GM18507 (cell line): ENCODE measurements around the gene PPP1R11.
A peak's percentile ranks its signal among the peaks of the same experiment; 100 is the strongest.

Experiments
- DNase-seq: peaks from one replicate; pipeline ENCODE4 v3.0.0; 2011; ENCODE audit warnings: low read depth; ENCODE audit not compliant: insufficient read length; ENCODE audit errors: extremely low spot score
- FAIRE-seq: peaks from 2 replicates; lab custom pipeline; 2011; peaks lifted over from hg19 to GRCh38; lab: Jason Lieb, UNC

PPP1R11 gene

DNA sequence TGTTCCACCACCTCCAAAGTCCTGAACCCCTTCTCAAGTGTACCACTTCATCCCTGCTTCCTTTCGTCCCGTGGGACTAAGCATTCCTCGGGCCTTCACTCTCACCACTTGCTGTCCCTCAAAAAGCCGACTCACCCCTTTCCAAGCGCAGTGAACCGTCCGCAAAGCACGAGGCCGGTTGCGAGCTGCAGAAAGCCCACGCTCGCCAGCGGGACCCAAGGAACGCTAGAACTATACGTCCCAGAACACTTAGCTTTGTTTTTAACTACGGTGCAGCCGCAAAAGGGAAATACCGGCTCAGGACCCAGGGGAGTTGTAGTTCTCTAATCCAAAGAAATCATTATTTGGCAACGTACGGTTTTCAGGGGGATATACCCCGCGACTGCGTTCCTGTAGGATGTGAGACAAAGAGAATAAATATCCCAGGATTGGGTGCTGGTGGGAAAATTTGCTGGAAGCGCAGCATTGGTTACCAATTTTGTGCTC, 6.3 kb upstream of the PPP1R11 start:
- DNase-seq, result no peak
- FAIRE-seq, result no peak

DNA sequence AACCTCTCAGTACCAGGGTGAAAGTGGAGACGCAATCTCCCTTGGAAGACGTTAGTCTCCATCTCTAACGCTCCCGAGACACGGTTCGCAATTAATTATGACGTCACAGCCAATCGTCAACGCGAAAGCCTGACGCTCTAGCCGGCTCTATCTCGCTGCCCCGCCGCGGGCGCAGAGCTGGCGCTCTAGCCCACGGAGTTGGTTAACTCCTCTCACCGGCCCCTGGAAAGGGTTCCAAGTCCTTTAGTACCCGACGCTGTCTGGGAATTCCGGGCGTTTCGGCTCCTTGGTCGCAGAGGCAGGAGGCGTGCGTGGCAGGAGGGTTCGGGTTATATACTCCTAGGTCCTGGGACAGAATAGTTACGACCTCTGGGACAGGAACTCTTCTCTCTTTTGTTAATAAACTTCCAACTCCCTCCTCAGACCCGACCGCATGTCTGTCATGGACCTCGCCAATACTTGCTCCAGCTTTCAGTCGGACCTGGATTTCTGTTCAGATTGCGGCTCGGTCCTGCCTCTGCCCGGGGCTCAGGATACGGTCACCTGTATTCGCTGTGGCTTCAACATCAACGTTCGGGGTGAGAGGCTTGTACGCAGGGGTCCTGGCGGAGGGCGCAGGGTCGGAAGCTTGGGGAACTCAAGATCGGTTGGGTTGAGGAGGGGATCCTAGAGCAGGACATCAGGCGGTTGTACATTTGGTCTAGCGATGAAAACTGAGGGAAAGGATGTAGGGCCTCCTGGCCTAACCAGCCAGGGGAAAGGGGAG, 5.7 kb upstream of the PPP1R11 start, which contains the start of gene POLR1H:
TSS of gene POLR1H (plus strand) at position 174 of the 766 bp plus-strand sequence. CDS start at position 434, 260 bp downstream.
- DNase-seq, result peak; percentile 80
- FAIRE-seq, result peak; percentile 94

DNA sequence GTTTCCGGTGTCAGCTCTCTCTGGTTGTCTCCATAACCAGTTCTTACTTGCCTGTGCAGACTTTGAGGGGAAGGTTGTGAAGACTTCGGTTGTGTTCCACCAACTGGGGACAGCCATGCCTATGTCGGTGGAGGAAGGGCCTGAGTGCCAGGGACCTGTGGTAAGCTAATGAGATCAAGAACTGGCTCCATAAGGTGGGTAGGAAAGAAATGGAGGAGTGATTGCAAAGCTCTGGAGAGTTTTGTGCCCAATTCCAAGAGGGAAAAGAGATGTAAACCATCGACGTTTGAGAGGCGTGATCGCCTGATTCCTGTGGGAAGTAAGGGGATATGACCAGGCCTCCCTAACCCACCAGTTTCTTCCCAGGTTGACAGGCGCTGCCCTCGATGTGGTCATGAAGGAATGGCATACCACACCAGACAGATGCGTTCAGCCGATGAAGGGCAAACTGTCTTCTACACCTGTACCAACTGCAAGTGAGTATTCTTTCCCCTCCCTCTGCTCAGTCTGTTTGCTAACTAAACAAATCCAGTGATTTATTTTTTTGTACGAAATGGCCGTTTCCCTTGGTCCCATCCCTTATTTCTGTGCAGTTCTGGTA, 5.0 kb upstream of the PPP1R11 start:
- no peak for DNase-seq
- peak; percentile 68 for FAIRE-seq

GRCh38 chr6:30062471-30063178, 4.4 kb upstream of the PPP1R11 start:
- FAIRE-seq (no peak), DNase-seq (no peak)

DNA sequence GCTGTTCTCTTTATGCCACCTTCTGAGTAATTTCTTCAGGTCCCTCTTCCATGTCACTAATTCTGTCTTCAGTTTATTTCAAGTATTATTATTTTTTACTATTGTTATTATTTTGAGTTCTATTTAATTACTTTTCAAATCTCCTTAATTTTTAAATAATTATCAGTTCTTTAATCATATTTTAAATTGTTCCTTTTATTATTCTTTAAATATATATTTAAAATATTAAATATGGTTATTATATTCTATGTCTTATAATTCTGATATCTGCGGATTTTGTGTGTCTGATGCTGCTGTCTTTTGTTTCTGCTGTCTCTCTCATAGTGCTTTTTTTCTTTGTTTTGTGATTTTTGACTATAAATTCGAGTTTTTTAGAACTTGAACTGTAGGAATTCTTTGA, 3.7 kb upstream of the PPP1R11 start:
- no peak for DNase-seq
- FAIRE-seq, result no peak

DNA sequence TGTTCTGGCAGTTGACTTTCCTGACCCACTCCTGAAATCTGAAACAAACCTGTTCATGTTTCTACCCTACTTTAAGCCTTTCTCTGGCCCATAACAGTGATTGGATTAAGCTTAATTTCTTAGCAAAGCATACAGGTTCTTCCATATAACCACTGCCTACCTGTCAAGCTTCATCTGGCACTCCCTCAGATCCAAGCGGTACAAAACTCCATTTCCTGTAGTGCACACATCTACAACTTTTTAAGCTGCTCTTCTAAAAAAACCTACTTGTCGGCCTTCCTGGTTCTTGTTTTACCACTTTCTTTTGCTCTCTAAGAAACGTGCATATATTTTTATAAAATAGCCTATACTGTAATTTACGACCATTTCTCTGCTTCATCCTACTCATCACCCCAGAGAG, 916 bp upstream of the PPP1R11 start:
- no peak for FAIRE-seq

DNA sequence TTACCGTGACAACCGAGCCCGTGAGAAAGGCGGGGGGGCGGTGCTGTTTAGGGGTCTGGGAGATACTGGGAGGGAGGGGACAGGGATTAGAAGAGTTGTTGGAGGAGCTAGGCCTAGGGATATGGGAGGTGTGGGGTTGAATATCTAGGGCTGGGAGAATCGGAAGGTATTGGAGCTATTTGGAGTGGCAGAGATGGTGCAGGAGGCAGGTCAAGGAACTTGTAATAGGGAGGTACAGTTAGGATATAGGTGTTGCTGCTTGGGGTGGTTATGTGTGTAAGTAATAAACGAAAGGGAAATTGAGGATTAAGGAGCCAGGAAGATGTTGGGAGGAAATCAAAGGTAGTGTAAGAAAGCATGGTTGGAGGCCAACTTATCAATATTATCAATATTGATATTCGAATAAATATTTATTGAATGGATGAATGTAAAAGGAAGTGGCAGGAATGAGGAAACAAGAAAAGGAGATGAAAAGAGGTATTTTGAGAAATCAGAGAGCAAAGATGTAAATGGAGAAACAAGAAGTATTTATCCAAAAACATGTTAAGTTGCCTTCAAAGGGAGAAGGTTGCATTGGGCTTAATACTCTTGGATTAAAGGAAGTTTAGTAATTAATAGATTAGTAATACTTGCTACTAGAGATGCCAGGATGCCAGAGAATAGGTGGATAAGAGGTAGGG, 602 bp downstream of the PPP1R11 start:
- DNase-seq, result no peak
- no peak for FAIRE-seq

More for the DNA sequence above, 916 bp upstream of the PPP1R11 start:
- no peak for DNase-seq

DNA sequence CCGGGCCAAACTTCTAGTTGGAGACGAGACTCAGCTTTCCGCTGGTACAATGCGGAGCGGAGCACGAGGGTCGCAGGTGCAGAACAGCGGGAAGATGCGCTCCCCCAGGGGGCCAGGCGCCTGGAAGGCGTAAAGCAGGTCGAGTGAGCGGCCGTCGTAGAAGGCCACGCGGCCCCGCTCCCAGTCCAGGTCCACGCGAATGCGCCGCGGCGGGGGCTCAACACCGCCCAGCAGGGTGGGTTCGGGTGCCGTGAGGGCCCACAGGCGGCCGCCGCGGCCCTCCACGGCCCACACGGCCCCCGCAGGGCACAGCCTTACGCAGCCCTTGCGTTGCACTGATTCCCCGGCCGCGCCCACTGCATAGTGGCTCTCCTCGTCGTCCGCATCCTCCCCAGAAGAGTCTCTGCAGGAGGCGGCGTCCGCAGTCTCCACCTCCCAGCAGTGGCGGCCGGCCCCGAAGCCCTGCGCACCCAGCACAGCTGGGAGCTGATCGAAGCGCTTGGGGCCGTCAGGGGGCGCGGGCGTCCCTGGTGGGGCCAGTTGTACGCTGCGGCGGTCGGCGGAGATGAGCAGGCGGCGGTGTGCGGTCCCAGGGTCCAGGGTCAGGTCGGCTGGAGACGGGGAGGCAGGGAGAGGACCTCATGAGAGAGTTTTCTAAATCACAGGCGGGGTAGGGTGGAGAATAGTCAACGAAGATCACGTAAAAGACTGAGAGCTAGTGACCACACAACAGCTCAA, 4.3 kb downstream of the PPP1R11 start:
- FAIRE-seq (no peak), DNase-seq (no peak)

GRCh38 chr6:30071858-30072257, 4.9 kb downstream of the PPP1R11 start:
- FAIRE-seq (no peak), DNase-seq (no peak)

GRCh38 chr6:30073489-30074235, 6.7 kb downstream of the PPP1R11 start:
- FAIRE-seq (no peak), DNase-seq (no peak)

- FAIRE-seq, result no peak
- no peak for DNase-seq
Measured at GRCh38 chr6:30074331-30075093, 7.5 kb downstream of the PPP1R11 start.

GRCh38 chr6:30075094-30075789, 8.2 kb downstream of the PPP1R11 start, which contains the start of gene RNF39:
Gene RNF39 (minus strand): TSS chr6:30075769. CDS start chr6:30075585, 184 bp downstream.
- DNase-seq, result no peak
- FAIRE-seq, result no peak

GRCh38 chr6:30075790-30076732, 9.1 kb downstream of the PPP1R11 start:
- FAIRE-seq (no peak), DNase-seq (no peak)

GRCh38 chr6:30077218-30077617, 10.2 kb downstream of the PPP1R11 start:
- DNase-seq (no peak), FAIRE-seq (no peak)

DNA sequence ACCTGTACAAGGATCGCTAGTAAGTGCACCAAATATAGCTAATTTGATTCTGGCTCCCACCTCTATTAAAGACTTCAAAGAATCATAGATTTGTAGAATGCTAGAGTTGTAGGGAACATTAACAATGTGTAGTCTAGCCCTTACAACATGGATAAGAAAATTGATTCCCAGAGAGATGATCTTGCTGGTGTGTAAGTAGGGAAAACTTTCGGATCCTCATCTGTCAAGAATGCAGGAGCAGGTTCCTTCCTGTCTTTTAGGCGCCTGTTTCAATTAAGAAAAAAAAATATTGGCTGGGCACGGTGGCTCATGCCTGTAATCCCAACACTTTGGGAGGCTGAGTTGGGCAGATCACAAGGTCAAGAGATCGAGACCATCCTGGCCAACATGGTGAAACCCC, 20.9 kb downstream of the PPP1R11 start:
- DNase-seq (no peak), FAIRE-seq (no peak)
